ENCODE results near the gene ZMAT2. TPM values are rescaled to one million over a fixed set of nuclear protein-coding genes. Genes with fewer than 3 reads are reported as not detected.
"Not testable (repeated sequence)": the region's sequence is repeated elsewhere in the genome, so short reads cannot be mapped to it uniquely, and the experiment has no call there.

The ZMAT2 gene
- 10 to 100 TPM; 71.2 to 75.2 TPM for total RNA-seq
- 81.7 TPM for polyA plus RNA-seq

DNA sequence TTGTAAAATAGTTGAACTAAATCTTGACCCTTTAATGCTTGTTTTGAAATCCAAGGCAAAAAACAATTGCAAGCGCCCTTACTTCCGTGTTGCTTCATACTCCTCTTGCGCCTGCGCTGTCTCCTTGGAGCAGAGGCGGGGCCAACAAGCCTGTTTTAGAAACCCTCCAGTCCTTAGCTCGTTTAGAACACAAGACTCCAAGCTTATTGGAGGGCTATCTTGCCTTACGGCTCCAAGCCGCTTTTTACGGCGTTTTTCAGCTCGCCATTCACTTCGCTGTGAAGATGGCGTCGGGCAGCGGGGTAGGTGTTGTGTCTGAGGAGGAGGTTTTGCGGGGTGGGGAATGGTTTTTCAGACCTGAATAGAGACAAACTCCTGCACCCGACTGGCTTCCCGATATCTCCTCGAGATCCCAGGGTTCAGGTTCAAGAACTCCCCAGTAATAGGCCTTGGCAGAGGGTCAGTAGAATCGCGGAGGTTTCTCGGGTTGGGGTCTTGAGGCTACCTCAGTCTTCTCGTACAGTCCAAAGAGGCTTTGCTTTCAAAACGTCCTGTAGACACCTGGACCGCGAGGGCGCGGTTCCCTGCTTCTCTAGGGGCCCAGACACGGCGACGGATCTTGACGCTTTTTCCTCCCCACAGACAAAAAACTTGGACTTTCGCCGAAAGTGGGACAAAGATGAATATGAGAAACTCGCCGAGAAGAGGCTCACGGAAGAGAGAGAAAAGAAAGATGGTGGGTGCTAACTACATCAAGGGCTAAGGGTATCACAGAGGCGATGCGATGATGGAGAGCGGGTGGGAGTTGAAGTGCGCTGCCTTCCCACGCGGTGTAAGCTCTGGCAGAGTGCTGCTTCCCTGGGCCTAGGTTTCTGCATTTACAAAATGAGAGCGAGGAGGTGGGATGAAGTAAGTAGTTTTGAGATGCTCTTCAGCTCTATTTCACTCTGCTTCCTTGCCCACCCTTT, at the start of gene ZMAT2:
ZMAT2 (plus strand) TSS at position 271 of the 968 bp plus-strand sequence; CDS start at position 285, 14 bp downstream.
- Histone ChIP-seq H3K4me3 (ENCODE audit: low read length) (peak within 1 kb of the TSS; percentile 88), H3K36me3 (ENCODE audit: insufficient read depth, low read length) (peaks cover 77% of the 10 kb centered on the region), H3K4me1 (ENCODE audit: insufficient read depth, low read length) (peaks cover 19% of the 10 kb centered on the region), H3K27me3 (ENCODE audit: insufficient read depth, low read length, poor library complexity, severe bottlenecking) (no peaks in the 10 kb centered on the region), H3K9me3 (ENCODE audit: low read length) (no peaks in the 10 kb centered on the region), H3K27ac (ENCODE audit: low read depth, low read length) (peak within 1 kb of the TSS; percentile 80)
- H3K27ac Mint-ChIP-seq, result peak within 1 kb of the TSS; percentile 82 to 99 (median 97)
- ChIA-PET CTCF (interaction anchor here (0.6 to 2.8 kb wide), 4 partner anchors 10 to 342 kb away, joined by 3 to 14 read pairs (median 3); partner anchors contain the start of genes HARS1, HARS2, IK and NDUFA2), POLR2A (interaction anchor here (0.8 to 2.0 kb wide), 4 partner anchors 9 to 53 kb away, joined by 3 to 12 read pairs (median 4); partner anchors contain the start of genes HARS1, HARS2, IK and WDR55)
- peak within 1 kb of the TSS; percentile 94 to 99 (median 98) for H3K4me3 Mint-ChIP-seq
- H3K27me3 Mint-ChIP-seq, result no peaks in the 10 kb centered on the region
- no peaks in the 10 kb centered on the region for H3K9me3 Mint-ChIP-seq
- peaks cover 31 to 87% (median 43%) of the 10 kb centered on the region in 3 donors for H3K36me3 Mint-ChIP-seq
- peak; percentile 87 to 96 (median 92) for DNase-seq
- peaks cover 20 to 31% (median 29%) of the 10 kb centered on the region in 3 donors for H3K4me1 Mint-ChIP-seq

- POLR2A ChIA-PET, result no interaction called here
- Mint-ChIP-seq H3K4me1 (peaks cover 3 to 13% (median 6%) of the 10 kb centered on the region in 3 donors), H3K27ac (peak overlapping the region in 3 of 8 donors; percentile 10 to 82 (median 70)), H3K27me3 (no peaks in the 10 kb centered on the region), H3K4me3 (peak overlapping the region in 1 of 7 donors; percentile 6), H3K36me3 (peaks cover 9 to 87% (median 35%) of the 10 kb centered on the region in 3 donors), H3K9me3 (no peaks in the 10 kb centered on the region)
- Histone ChIP-seq H3K4me1 (ENCODE audit: insufficient read depth, low read length) (no peaks in the 10 kb centered on the region), H3K27ac (ENCODE audit: low read depth, low read length) (no peak overlapping the region), H3K27me3 (ENCODE audit: insufficient read depth, low read length, poor library complexity, severe bottlenecking) (no peaks in the 10 kb centered on the region), H3K4me3 (ENCODE audit: low read length) (no peak overlapping the region), H3K9me3 (ENCODE audit: low read length) (no peaks in the 10 kb centered on the region), H3K36me3 (ENCODE audit: insufficient read depth, low read length) (peaks cover 81% of the 10 kb centered on the region)
- DNase-seq, result no peak
- CTCF ChIA-PET, result no interaction called here
These were observed 41.4 kb upstream of the ZMAT2 start for GRCh38 chr5:140658870-140659269.

DNA sequence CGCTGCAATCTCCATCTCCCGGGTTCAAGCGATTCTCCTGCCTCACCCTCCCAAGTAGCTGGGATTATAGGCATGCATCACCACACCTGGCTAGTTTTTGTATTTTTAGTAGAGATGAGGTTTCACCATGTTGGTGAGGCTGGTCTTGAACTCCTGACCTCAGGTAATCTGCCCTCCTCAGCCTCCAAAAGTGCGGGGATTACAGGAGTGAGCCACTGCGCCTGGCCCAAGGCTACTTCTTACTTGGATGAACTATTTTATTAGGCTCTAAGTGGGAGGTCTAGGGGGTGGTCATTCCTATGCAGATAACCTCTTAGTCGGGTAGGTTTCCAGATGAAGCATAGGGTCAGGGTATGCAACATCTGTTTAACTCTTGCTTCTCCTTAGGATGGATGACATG, 39.9 kb upstream of the ZMAT2 start:
- peaks cover 4 to 83% (median 29%) of the 10 kb centered on the region in 3 donors for H3K36me3 Mint-ChIP-seq
- peaks cover 66% of the 10 kb centered on the region for H3K36me3 ChIP-seq (ENCODE audit: insufficient read depth, low read length)
- peaks cover 11 to 16% (median 12%) of the 10 kb centered on the region in 3 donors for H3K4me1 Mint-ChIP-seq
- H3K4me1 ChIP-seq (ENCODE audit: insufficient read depth, low read length); POLR2A ChIA-PET; H3K9me3 Mint-ChIP-seq; H3K27me3 Mint-ChIP-seq; H3K4me3 ChIP-seq (ENCODE audit: low read length); CTCF ChIA-PET; H3K27ac ChIP-seq (ENCODE audit: low read depth, low read length); H3K4me3 Mint-ChIP-seq; H3K9me3 ChIP-seq (ENCODE audit: low read length); H3K27me3 ChIP-seq (ENCODE audit: insufficient read depth, low read length, poor library complexity, severe bottlenecking); DNase-seq: not testable (repeated sequence)
- H3K27ac Mint-ChIP-seq, result peak overlapping the region in 4 of 8 donors; percentile 4 to 70 (median 62)

DNA sequence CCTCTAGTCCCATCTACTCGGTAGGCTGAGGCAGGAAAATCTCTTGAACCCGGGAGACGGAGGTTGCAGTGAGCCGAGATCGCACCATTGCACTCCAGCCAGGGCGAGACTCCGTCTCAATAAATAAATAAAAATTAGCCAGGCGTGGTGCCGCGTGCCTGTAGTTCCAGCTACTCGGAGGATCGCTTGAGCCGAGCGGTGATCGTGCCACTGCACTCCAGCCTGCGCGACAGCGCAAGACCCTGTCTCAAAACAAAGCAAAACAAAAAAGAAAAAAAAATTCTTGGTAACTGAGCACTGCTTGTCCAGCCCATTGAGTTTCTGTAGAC, 36.3 kb upstream of the ZMAT2 start:
- H3K9me3 ChIP-seq (ENCODE audit: low read length), result no peaks in the 10 kb centered on the region
- peak overlapping the region; percentile 97 to 100 (median 99) for H3K27ac Mint-ChIP-seq
- DNase-seq, result no peak
- ChIA-PET CTCF (interaction anchor here (0.8 to 1.4 kb wide), 3 partner anchors 25 to 263 kb away, joined by 3 read pairs; partner anchors contain the start of genes ANKHD1 and TMCO6), POLR2A (interaction anchor here (0.8 to 3.9 kb wide), 4 partner anchors 11 to 262 kb away, joined by 3 to 16 read pairs (median 4); partner anchors contain the start of genes ANKHD1, IK, NDUFA2 and ZMAT2)
- peaks cover 0 to 1% of the 10 kb centered on the region in 2 donors for H3K27me3 Mint-ChIP-seq
- H3K27me3 ChIP-seq (ENCODE audit: insufficient read depth, low read length, poor library complexity, severe bottlenecking), result no peaks in the 10 kb centered on the region
- H3K27ac ChIP-seq (ENCODE audit: low read depth, low read length), result peak overlapping the region; percentile 91
- H3K4me3 Mint-ChIP-seq, result peak overlapping the region; percentile 93 to 100 (median 98)
- peaks cover 52% of the 10 kb centered on the region for H3K36me3 ChIP-seq (ENCODE audit: insufficient read depth, low read length)
- no peaks in the 10 kb centered on the region for H3K9me3 Mint-ChIP-seq
- peaks cover 1 to 83% (median 22%) of the 10 kb centered on the region in 3 donors for H3K36me3 Mint-ChIP-seq
- peak overlapping the region; percentile 84 for H3K4me3 ChIP-seq (ENCODE audit: low read length)
- peaks cover 24% of the 10 kb centered on the region for H3K4me1 ChIP-seq (ENCODE audit: insufficient read depth, low read length)
- H3K4me1 Mint-ChIP-seq, result peaks cover 33 to 41% (median 39%) of the 10 kb centered on the region in 3 donors

- POLR2A ChIA-PET, result interaction anchor here (0.8 to 3.9 kb wide), 4 partner anchors 11 to 262 kb away, joined by 3 to 16 read pairs (median 4); partner anchors contain the start of genes ANKHD1, IK, NDUFA2 and ZMAT2
- Histone ChIP-seq H3K4me3 (ENCODE audit: low read length) (peak within 1 kb of the TSS; percentile 84), H3K27ac (ENCODE audit: low read depth, low read length) (peak within 1 kb of the TSS; percentile 91), H3K9me3 (ENCODE audit: low read length) (no peaks in the 10 kb centered on the region), H3K4me1 (ENCODE audit: insufficient read depth, low read length) (peaks cover 24% of the 10 kb centered on the region), H3K27me3 (ENCODE audit: insufficient read depth, low read length, poor library complexity, severe bottlenecking) (no peaks in the 10 kb centered on the region), H3K36me3 (ENCODE audit: insufficient read depth, low read length) (peaks cover 48% of the 10 kb centered on the region)
- peaks cover 33 to 41% (median 39%) of the 10 kb centered on the region in 3 donors for H3K4me1 Mint-ChIP-seq
- DNase-seq, result peak; percentile 94 to 97 (median 95)
- CTCF ChIA-PET, result interaction anchor here (0.8 to 1.4 kb wide), 4 partner anchors 25 to 263 kb away, joined by 3 read pairs; partner anchors contain the start of genes ANKHD1 and TMCO6
- H3K27ac Mint-ChIP-seq, result peak within 1 kb of the TSS; percentile 97 to 100 (median 99)
- peaks cover 0 to 83% (median 20%) of the 10 kb centered on the region in 3 donors for H3K36me3 Mint-ChIP-seq
- peaks cover 0 to 1% of the 10 kb centered on the region in 2 donors for H3K27me3 Mint-ChIP-seq
- no peaks in the 10 kb centered on the region for H3K9me3 Mint-ChIP-seq
- H3K4me3 Mint-ChIP-seq, result peak within 1 kb of the TSS; percentile 93 to 100 (median 98)
These were observed 35.7 kb upstream of the ZMAT2 start, which contains the start of gene WDR55 for GRCh38 chr5:140664359-140665119. Gene WDR55 (plus strand): TSS chr5:140664904. CDS start chr5:140664913, 9 bp downstream.

DNA sequence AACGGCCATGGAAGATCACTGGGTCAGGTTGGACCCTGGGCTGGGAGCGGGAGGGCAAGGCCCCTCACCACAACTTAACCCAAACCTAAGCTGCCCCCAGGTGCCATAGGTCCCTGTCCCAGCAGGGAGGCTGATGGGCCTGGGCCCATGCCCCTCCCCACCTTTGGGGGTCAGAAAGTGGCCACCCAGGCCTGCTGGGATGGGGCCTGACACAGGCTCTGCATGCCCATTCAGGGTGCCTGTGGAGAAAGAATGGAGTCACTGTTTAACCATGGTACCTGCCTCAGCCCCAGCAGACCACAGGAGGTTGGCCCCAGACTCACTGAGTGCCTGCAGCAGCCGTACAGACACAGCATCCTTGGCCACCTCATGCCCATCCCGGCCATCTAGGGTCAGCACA, 29.2 kb upstream of the ZMAT2 start:
- H3K27me3 ChIP-seq (ENCODE audit: insufficient read depth, low read length, poor library complexity, severe bottlenecking), result not testable (repeated sequence)
- CTCF ChIA-PET, result interaction anchor here (1.4 kb wide), 1 partner anchor 308 kb away, joined by 3 read pairs; no protein-coding TSS in a partner anchor
- H3K36me3 Mint-ChIP-seq, result peaks cover 13 to 86% (median 14%) of the 10 kb centered on the region in 3 donors

DNA sequence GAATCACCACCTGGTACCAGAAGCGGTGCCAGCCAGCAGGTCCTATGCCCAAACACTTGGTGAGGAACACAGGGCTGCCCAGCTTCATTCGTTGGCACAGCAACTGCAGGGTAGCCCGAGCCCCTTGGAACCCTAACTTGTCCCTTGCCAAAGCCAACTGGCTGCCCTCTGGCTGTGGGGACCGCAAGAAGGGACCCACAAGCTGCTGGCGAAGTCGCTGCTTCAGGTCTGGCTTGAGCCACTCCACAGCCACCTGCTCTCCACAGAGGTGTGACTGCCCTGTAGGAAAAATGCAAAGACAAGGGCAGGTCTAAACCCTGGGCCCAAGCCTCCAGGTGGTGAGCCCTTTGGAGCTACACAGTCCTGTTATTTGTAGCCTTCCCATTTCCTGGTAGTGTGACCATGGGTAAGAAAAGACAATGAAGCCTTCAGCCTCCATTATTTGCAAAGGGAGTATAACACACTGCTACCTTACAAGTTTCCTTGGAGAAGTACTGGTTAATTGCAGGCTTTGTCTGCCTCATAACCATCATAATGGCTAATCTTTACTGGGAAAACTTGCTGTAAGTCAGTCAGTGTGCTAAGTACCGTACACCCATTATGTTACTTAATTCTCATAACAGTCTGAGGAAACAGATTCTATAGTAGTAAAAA, 28.6 kb upstream of the ZMAT2 start:
- ChIA-PET CTCF (interaction anchor here (1.4 kb wide), 1 partner anchor 309 kb away, joined by 3 read pairs; no protein-coding TSS in a partner anchor), POLR2A (no interaction called here)
- Mint-ChIP-seq H3K9me3 (no peaks in the 10 kb centered on the region), H3K36me3 (peaks cover 11 to 89% (median 16%) of the 10 kb centered on the region in 3 donors), H3K4me3 (no peak overlapping the region), H3K4me1 (peaks cover 15 to 20% (median 18%) of the 10 kb centered on the region in 3 donors), H3K27ac (peak overlapping the region in 2 of 8 donors; percentile 34 to 52), H3K27me3 (peaks cover 0 to 2% of the 10 kb centered on the region in 2 donors)
- peaks cover 38% of the 10 kb centered on the region for H3K36me3 ChIP-seq (ENCODE audit: insufficient read depth, low read length)
- no peak overlapping the region for H3K27ac ChIP-seq (ENCODE audit: low read depth, low read length)
- no peaks in the 10 kb centered on the region for H3K9me3 ChIP-seq (ENCODE audit: low read length)
- no peak for DNase-seq
- no peaks in the 10 kb centered on the region for H3K27me3 ChIP-seq (ENCODE audit: insufficient read depth, low read length, poor library complexity, severe bottlenecking)
- H3K4me1 ChIP-seq (ENCODE audit: insufficient read depth, low read length), result peaks cover 6% of the 10 kb centered on the region
- H3K4me3 ChIP-seq (ENCODE audit: low read length), result no peak overlapping the region

More for the DNA sequence above, 29.2 kb upstream of the ZMAT2 start:
- peaks cover 33% of the 10 kb centered on the region for H3K36me3 ChIP-seq (ENCODE audit: insufficient read depth, low read length)
- H3K9me3 Mint-ChIP-seq; POLR2A ChIA-PET; H3K27ac ChIP-seq (ENCODE audit: low read depth, low read length); H3K4me3 ChIP-seq (ENCODE audit: low read length); H3K4me3 Mint-ChIP-seq; H3K9me3 ChIP-seq (ENCODE audit: low read length); DNase-seq; H3K27me3 Mint-ChIP-seq: not testable (repeated sequence)
- peaks cover 20 to 26% (median 22%) of the 10 kb centered on the region in 3 donors for H3K4me1 Mint-ChIP-seq
- peak overlapping the region in 1 of 8 donors; percentile 60 for H3K27ac Mint-ChIP-seq
- H3K4me1 ChIP-seq (ENCODE audit: insufficient read depth, low read length), result peaks cover 12% of the 10 kb centered on the region
